GM19239 (cell line): ENCODE data around the gene MFN1.
"Not testable (repeated sequence)": the region's sequence is repeated elsewhere in the genome, so short reads cannot be mapped to it uniquely, and the experiment has no call there.

Experiments used
- DNase-seq: peaks from one replicate; pipeline ENCODE4 v3.0.0; 2011; ENCODE audit warnings: low spot score; ENCODE audit not compliant: insufficient read length
- FAIRE-seq: peaks from 2 replicates; lab custom pipeline; 2011; peaks lifted over from hg19 to GRCh38; lab: Jason Lieb, UNC

The MFN1 gene

DNA sequence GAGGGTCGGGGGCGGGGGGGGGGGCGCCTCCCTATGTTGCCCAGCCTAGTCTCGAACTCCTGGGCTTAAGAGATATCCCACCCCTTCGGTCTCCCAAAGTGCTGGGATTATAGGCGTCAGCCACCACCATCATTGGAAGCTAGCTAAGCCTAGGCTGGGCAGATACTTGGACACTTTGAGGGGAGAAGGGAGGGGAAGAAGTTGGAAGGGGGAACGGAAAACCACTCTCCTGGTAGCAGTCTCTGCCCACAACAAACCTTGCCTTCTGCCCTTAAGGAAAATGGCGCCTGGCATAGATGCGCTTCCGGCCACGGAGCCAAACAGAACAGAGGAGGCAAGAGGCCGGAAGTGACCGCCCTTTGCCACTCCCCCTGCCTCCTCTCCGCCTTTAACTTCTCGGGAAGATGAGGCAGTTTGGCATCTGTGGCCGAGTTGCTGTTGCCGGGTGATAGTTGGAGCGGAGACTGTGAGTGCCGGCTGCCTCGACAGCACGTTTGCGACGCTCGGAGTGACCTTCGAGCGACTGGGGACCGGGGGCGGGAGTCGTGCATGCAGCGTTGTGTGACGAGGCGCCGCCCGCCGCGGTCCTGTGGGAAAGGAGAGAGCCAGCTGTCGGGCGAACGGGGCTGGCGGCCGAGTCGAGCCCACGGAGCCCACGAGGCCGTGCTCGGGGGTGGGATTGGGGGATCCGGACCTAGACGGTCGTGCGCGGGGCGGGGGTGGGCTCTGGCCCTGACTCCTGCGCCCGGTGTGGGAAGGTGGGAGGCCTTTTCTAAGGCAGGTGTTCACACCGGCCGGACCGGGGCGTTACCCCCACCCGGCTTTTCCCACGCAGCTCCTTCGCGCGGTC is at the start of gene MFN1:
Gene MFN1, plus strand, starts transcription at position 365 of the 850 bp plus-strand sequence. CDS start 1,143 bp downstream, outside the sequence.
- FAIRE-seq = peak; percentile 98

DNA sequence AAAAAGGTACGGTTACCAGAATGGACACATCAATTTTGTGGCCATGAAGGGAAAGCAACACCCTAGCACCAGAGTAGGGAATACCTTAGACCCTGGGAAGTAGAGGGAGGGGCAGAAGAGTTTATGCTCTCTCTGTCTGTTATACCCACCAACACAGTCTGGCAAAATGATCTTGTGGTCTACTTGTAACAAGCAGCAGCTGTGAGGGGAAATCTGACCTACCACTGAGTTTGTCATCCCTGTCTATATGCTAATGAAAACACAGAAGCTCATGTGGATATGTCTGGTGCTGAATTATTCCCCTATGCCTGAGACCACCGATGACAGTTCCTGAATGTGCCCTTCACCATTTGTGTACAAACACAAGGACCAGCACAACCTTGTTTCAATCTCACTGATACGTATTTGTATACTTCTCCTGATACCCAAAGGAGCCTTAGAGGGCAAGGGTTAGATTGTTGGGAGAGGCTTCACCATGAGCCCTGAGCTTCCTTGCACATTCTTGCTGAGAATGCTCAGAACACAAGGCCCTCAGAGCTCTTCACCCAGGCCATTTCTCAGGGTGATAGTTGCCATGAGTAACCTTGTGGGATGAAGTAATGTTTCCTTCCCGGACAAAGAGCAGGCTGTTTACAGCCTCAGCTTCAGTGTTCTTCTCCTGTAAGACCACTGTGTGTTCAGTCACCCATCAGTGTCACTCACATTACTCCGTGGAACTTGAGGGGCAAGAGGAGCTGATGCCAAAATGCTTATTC is 49.4 kb upstream of the MFN1 start:
- no peak for FAIRE-seq
- no peak for DNase-seq

More for the DNA sequence above, at the start of gene MFN1:
- DNase-seq = peak; percentile 74

GRCh38 chr3:179299316-179299715 is 48.2 kb upstream of the MFN1 start:
- DNase-seq (no peak), FAIRE-seq (no peak)

DNA sequence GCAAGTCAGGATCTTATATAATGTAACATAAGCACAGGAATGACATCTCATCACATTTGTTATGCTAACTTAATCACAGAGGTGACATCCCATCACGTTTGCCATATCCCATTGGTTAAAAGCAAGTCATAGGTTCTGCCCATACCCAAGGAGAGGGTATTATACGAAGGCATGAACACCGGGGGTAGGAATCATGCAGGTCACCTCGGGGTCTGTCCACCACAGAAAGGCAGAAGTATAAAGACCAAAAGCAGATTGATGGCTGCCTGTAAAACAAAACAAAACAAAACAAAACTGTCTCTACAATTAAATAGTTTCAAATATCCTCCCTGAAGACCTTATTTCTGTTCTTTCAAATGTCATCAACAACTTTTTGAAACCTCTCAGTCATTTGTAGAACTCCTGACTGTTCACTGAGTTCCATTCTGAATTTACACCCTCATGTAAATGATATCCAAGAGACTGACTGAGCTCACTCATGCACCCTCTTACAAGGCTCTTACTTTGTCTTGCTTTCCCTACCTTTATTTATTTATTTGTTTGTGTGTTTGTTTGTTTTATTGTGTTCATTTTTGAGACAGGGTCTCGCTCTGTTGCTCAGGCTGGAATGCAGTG is 47.4 kb upstream of the MFN1 start:
- FAIRE-seq = no peak
- no peak for DNase-seq

DNA sequence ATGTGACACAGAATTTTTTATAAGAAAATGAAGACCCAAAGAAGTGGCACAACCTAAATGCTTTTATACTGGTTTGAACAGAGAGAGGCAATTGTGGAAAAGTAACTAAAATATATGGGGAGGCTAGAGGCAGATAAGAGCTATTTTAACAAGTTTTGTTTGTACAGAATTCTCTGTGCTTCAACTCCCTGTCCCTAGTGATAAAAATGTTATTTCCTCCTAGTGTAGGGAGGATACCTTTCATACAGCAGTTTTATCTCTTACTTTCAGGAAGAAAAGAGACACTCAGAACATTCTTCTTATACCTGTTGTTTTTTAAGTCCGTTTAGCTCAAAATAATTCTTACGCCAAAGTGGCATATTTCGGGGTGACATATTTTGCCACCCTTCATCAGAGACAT is 45.9 kb upstream of the MFN1 start:
- FAIRE-seq (no peak), DNase-seq (no peak)

DNA sequence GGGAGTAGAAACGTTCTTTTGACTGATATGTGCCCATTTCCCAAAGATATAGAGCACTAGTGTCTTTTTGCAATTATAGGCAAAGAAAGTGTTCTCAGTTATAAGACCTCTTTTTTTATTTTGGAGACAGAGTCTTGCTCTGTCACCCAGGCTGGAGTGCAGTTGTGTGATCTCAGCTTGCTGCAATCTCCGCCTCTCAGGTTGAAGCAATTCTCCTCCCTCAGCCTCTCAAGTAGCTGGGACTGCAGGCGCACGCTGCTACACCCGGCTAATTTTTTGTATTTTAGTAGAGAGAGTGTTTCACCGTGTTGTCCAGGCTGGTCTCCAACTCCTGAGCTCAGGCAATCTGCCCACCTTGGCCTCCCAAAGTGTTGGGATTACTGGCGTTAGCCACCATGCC is 45.4 kb upstream of the MFN1 start:
- FAIRE-seq (no peak), DNase-seq (no peak)

- FAIRE-seq (no peak), DNase-seq (no peak)
These were observed 42.9 kb upstream of the MFN1 start for GRCh38 chr3:179304605-179305004.

- not testable (repeated sequence) for DNase-seq, FAIRE-seq
These were observed 40.1 kb upstream of the MFN1 start for GRCh38 chr3:179307362-179307761.

DNA sequence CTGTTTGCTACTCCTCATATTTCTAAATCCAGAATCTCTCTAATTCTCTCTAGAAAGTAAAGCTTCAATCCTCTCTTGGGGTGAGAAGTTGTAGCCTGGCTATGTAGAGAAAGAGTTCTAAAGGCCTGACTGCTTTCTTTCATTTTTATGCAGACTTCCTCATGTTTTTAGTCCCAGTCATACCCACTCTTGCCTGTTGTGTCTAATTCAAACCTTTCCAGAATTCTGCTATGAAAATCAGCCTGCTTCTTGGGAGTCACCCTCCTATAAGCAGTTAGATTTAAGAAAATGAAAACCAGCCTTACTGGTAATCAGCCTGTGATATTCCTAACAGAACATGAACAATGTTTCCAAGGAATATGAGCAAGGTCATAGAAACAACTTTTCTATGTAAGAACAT is 39.5 kb upstream of the MFN1 start:
- no peak for DNase-seq
- no peak for FAIRE-seq

GRCh38 chr3:179309225-179310078 is 38.1 kb upstream of the MFN1 start:
- DNase-seq = no peak
- peak; percentile 69 for FAIRE-seq

GRCh38 chr3:179318876-179319275 is 28.6 kb upstream of the MFN1 start:
- FAIRE-seq (no peak), DNase-seq (no peak)

- peak; percentile 76 for FAIRE-seq
- no peak for DNase-seq
These were observed 25.7 kb upstream of the MFN1 start for GRCh38 chr3:179321668-179322285.

- DNase-seq (peak; percentile 74), FAIRE-seq (peak; percentile 49)
These were observed 25.0 kb upstream of the MFN1 start, which contains the start of gene ZNF639 for GRCh38 chr3:179322286-179323196. TSS of gene ZNF639 (plus strand) at chr3:179323031. CDS start at chr3:179328294, 5,263 bp downstream.

- no peak for DNase-seq
- FAIRE-seq = no peak
These were observed 24.1 kb upstream of the MFN1 start for GRCh38 chr3:179323197-179324110.

DNA sequence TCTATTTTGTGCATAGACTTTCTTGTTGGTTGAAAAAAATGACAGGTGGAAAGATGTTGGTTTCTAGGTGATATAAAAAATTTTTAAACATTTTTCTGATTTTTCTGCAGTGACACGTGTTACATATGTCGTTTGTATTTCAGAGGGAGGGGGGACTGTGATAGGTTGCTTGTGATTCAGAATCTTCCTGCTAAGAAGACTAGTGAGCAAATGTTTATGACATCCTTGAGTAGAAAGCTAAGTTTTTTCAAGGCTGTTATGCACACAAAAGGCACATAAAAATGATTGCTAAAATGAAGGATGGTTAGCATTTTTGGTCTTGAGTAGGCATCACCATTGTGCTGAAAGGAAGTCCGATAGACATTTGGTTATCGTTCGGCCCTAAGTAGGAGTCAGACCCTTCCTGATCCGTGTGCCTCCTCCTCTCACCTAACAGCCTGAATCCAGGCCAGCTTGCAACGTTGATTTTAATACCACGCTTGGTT is 23.2 kb upstream of the MFN1 start:
- peak; percentile 92 for FAIRE-seq
- DNase-seq = no peak

GRCh38 chr3:179330438-179330837 is 17.1 kb upstream of the MFN1 start:
- no peak for FAIRE-seq

GRCh38 chr3:179332240-179332639 is 15.3 kb upstream of the MFN1 start:
- DNase-seq (no peak), FAIRE-seq (no peak)

More at GRCh38 chr3:179330438-179330837, 17.1 kb upstream of the MFN1 start:
- no peak for DNase-seq
